NT2/D1 (cell line): Measurements from ENCODE around the gene TMEM61.

Experiments used
- SUZ12 ChIP-seq: IDR thresholded peaks from 2 replicates; pipeline ENCODE4 v1.6.1; 2011; ENCODE audit not compliant: insufficient read length, insufficient read depth; ENCODE audit errors: extremely low read depth
- YY1 ChIP-seq: IDR thresholded peaks from 2 replicates; pipeline ENCODE4 v1.6.1; 2011; ENCODE audit not compliant: insufficient read length, insufficient read depth
- ZNF274 ChIP-seq: IDR thresholded peaks from 2 replicates; pipeline ENCODE4 v1.6.1; 2011; ENCODE audit warnings: mild to moderate bottlenecking, low read depth, low read length

GRCh38 chr1:54934869-54935268 is 45.6 kb upstream of the TMEM61 start:
- TF ChIP-seq ZNF274, result no peak
- TF ChIP-seq SUZ12, result no peak
- no peak for TF ChIP-seq YY1
